Keratinocyte (primary cell): ENCODE data around the gene S1PR3.

Source experiments
- EZH2 ChIP-seq: IDR thresholded peaks from one replicate; pipeline ENCODE4 v1.6.1; 2012; ENCODE audit warnings: inconsistent platforms, mild to moderate bottlenecking, low read length, moderate library complexity
- TF ChIP-seq, protein P1 (sequence below), 3 experiments: IDR thresholded peaks in 1 of 3; conservative IDR thresholded peaks in 1 of 3; optimal IDR thresholded peaks in 1 of 3; 2 replicates in 2 of 3; 3 replicates in 1 of 3; pipeline versions ENCODE3 to v1.5.1; 2011; ENCODE audit warnings: low read length in 3 of 3, mild to moderate bottlenecking in 3 of 3, moderate library complexity in 2 of 3, control low read depth in 1 of 3, inconsistent platforms in 1 of 3; ENCODE audit not compliant: insufficient read depth in 2 of 3; ENCODE audit errors: extremely low read depth in 1 of 3

DNA sequence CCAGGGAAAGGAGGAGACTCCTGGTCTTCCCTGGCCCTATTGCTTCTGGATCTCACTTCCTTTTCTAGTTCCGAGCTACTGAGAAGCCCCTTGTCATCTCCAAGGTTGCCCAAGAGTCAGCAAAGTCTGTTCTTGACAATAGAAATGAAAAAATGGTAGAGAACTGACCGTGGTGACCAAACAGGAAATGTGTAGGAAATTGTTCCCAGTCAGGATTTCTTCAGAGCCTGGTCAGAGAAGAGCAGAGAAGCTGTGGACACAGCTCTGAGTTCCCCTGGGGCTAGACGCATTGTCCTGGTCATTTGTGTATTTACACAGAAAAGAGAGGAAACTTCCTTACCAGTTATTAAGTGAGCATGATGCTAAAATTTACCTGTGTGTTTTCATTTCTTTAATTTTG lies 35.6 kb downstream of the S1PR3 start:
- TF ChIP-seq, protein P1, sequence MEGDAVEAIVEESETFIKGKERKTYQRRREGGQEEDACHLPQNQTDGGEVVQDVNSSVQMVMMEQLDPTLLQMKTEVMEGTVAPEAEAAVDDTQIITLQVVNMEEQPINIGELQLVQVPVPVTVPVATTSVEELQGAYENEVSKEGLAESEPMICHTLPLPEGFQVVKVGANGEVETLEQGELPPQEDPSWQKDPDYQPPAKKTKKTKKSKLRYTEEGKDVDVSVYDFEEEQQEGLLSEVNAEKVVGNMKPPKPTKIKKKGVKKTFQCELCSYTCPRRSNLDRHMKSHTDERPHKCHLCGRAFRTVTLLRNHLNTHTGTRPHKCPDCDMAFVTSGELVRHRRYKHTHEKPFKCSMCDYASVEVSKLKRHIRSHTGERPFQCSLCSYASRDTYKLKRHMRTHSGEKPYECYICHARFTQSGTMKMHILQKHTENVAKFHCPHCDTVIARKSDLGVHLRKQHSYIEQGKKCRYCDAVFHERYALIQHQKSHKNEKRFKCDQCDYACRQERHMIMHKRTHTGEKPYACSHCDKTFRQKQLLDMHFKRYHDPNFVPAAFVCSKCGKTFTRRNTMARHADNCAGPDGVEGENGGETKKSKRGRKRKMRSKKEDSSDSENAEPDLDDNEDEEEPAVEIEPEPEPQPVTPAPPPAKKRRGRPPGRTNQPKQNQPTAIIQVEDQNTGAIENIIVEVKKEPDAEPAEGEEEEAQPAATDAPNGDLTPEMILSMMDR (optimal IDR thresholded peaks at IDR 0.05 in 1 of 3, IDR thresholded peaks at IDR 0.05 in 1 of 3, conservative IDR thresholded peaks at IDR 0.05 in 1 of 3; ENCODE audit: extremely low read depth in 1 of 3, insufficient read depth in 2 of 3, low read length in 3 of 3), result no peak
- no peak for TF ChIP-seq EZH2
